Measurements from ENCODE around the gene EGFL7. TPM values are rescaled to one million over a fixed set of nuclear protein-coding genes. Genes with fewer than 3 reads are reported as not detected.

EGFL7 gene
- total and polyA plus RNA-seq, 2 of the 13 experiments (the other 11 are each of a cell fraction or from before 2014, with no cell fraction given) = 0.20 to 5.1 TPM

DNA sequence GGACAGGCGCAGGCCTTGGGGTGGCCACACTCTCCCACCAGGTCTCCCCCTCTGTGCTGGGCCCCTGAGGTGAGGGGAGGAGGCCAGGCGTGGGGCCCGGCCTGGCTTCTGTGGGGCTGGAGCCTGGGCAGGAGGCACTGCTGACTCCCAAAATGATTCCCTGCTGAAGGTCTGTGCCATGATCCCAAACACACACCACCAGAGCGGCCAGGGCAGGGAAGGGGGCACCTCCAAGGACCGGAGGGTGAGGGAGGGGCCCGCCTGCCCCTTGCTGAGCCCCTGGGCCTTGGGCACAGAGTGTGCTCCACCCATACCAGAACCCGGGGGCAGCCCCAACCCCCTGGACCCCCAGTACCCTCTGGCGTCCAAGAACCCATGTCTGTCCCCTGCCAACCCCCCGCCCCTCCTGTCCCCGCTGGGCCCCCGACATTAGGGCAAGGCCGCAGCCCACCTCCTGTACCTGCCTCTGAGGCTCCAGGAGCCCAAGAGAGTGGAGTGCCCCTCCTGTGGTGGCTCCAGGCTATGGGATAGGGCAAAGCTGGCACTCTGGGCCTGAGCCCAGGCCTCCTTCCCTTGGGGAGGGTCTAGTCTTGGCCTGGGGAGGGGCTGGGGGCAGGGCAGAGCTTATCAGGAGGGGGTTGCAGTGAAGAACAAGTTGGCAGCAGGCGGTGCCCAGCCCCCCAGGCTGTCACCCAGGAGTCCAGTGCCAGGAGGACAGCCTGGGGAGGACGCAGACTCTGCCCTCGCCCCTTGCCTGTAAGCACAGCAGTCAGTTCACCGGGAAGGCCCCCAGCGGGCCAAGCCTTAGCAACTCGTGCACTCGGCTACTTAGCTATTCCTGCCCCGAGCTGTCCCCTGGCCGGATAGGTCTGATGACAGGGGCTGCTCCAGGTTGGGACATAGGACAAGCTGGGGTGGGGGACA lies 2.6 kb upstream of the EGFL7 start:
- intact Hi-C loops (cut with micrococcal nuclease; ENCODE audit: unreplicated experiment) = no loop called here
- Histone ChIP-seq H3K27me3 (ENCODE audit: control insufficient read depth in 1 of 2, insufficient read depth in 2 of 2, low read length in 2 of 2) (peaks cover 48 to 99% of the 10 kb centered on the region in 2 experiments), H3K4me1 (ENCODE audit: insufficient read depth, low read length) (peaks cover 35% of the 10 kb centered on the region), H3K4me3 (replicated peaks in 1 of 3; ENCODE audit: insufficient read depth in 1 of 3, low read depth in 2 of 3, low read length in 3 of 3) (no peak overlapping the region), H3K4me2 (ENCODE audit: low read depth, low read length) (no peak overlapping the region), H3K27ac (ENCODE audit: extremely low read length, insufficient read depth, low read length) (no peak overlapping the region), H4K20me1 (ENCODE audit: insufficient read depth, low read length) (no peaks in the 10 kb centered on the region), H2AFZ (ENCODE audit: low read length) (no peak overlapping the region), H3K79me2 (ENCODE audit: insufficient read depth, low read length) (no peaks in the 10 kb centered on the region), H3K9me3 (ENCODE audit: low read length) (no peaks in the 10 kb centered on the region), H3K9ac (ENCODE audit: insufficient read depth, low read depth, low read length) (no peak overlapping the region), H3K36me3 (replicated peaks in 1 of 2; ENCODE audit: control insufficient read depth in 1 of 2, insufficient read depth in 2 of 2, low read length in 2 of 2) (no peaks in the 10 kb centered on the region)
- no peak for ATAC-seq
- TF ChIP-seq JUN (CRISPR knock-in tag; IDR thresholded peaks at IDR 0.05) (no peak), FUBP1 (CRISPR knock-in tag; IDR thresholded peaks at IDR 0.05; ENCODE audit: borderline replicate concordance) (no peak), ZSCAN25 (CRISPR knock-in tag; IDR thresholded peaks at IDR 0.05) (no peak), ZNF703 (CRISPR knock-in tag; IDR thresholded peaks at IDR 0.05; ENCODE audit: borderline replicate concordance) (no peak), ZNF501 (CRISPR knock-in tag; IDR thresholded peaks at IDR 0.05) (no peak), U2AF1 (optimal IDR thresholded peaks at IDR 0.05; ENCODE audit: low read depth, low read length) (no peak), ETV6 (CRISPR knock-in tag; conservative IDR thresholded peaks at IDR 0.05) (no peak), CBX1 (IDR thresholded peaks at IDR 0.05; ENCODE audit: low read depth) (no peak), TCF12 (IDR thresholded peaks at IDR 0.05) (no peak), TCF12 (CRISPR knock-in tag; IDR thresholded peaks at IDR 0.05) (no peak), MTA3 (CRISPR knock-in tag; IDR thresholded peaks at IDR 0.05) (no peak), PREB (CRISPR knock-in tag; IDR thresholded peaks at IDR 0.05) (no peak), RELA (CRISPR knock-in tag; IDR thresholded peaks at IDR 0.05) (no peak), CEBPG (CRISPR knock-in tag; IDR thresholded peaks at IDR 0.05) (no peak), ZBTB20 (CRISPR knock-in tag; IDR thresholded peaks at IDR 0.05; ENCODE audit: borderline replicate concordance, low read depth) (no peak), NAIF1 (CRISPR knock-in tag; IDR thresholded peaks at IDR 0.05; ENCODE audit: borderline replicate concordance) (no peak), ZNF10 (CRISPR knock-in tag; IDR thresholded peaks at IDR 0.05; ENCODE audit: borderline replicate concordance, low read depth) (no peak)
- TF ChIP-seq, protein P1, sequence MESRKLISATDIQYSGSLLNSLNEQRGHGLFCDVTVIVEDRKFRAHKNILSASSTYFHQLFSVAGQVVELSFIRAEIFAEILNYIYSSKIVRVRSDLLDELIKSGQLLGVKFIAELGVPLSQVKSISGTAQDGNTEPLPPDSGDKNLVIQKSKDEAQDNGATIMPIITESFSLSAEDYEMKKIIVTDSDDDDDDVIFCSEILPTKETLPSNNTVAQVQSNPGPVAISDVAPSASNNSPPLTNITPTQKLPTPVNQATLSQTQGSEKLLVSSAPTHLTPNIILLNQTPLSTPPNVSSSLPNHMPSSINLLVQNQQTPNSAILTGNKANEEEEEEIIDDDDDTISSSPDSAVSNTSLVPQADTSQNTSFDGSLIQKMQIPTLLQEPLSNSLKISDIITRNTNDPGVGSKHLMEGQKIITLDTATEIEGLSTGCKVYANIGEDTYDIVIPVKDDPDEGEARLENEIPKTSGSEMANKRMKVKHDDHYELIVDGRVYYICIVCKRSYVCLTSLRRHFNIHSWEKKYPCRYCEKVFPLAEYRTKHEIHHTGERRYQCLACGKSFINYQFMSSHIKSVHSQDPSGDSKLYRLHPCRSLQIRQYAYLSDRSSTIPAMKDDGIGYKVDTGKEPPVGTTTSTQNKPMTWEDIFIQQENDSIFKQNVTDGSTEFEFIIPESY (CRISPR knock-in tag; IDR thresholded peaks at IDR 0.05) = no peak
- TF ChIP-seq, protein P2, sequence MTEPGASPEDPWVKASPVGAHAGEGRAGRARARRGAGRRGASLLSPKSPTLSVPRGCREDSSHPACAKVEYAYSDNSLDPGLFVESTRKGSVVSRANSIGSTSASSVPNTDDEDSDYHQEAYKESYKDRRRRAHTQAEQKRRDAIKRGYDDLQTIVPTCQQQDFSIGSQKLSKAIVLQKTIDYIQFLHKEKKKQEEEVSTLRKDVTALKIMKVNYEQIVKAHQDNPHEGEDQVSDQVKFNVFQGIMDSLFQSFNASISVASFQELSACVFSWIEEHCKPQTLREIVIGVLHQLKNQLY (CRISPR knock-in tag; IDR thresholded peaks at IDR 0.05) = no peak
- BruUV-seq (replicated peaks) = no TSS peak
- WGBS (ENCODE audit: low lambda C conversion rate) = 52% methylated on average over 5 of the region's 21 CpGs
- no peak for DNase-seq (ENCODE audit: low spot score)
- no peak for FAIRE-seq
- ChIA-PET POLR2A (no interaction called here), CTCF (ENCODE audit: low intra/inter-chr PET ratio, low total read pairs) (no interaction called here)
- in situ Hi-C loops (cut with HindIII; ENCODE audit: extremely low pct_ligation_motif_present, low pct_unique_long_range_greater_than_20kb) = no loop called here

Measured in HepG2 (cell line).